NCI-H524 treated with DMSO at 0.1 percent for 48 hours (cell line): Measurements from ENCODE around the gene CD247.

Experiments used
- DNase-seq: peaks from one replicate; lab custom pipeline; 2025; lab: John Stamatoyannopoulos, UW

Gene CD247

DNA sequence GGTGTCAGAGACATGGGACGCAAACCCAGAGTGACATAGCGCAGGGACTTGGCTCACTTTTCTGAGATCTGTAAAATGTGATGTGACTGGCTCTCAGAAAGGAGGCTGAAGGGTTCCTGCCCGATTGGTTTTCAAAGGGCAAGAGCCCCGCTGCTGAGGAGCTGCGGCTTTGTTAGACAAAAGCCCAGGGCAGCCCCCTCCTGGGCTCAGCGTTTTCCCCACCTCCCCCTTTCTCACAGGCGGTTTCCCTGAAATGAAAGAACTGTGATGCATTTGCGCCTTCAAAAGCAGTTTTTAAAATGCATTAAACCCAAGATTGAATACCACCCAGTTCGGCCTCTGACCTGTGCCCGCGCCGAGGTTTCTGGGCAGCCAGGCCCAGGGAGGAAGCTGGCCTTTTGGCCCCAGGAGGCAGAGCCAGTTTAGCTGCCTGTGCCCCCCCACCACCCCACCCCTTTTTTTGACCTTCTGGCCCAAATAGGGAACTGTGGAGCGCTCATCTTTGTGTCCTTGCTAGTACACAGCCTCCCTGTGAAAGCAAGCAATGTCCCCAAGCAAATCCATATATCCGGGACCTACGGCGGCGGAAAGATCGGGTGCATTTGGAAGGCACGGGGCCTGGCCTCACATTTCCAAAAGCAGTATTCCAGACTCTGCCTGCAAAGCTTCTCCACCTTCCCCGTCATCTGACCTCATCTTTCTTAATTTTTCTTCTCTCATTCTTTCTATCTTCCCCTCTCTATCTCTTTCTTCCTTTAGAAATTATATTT lies 28.6 kb downstream of the CD247 start:
- no peak for DNase-seq

DNA sequence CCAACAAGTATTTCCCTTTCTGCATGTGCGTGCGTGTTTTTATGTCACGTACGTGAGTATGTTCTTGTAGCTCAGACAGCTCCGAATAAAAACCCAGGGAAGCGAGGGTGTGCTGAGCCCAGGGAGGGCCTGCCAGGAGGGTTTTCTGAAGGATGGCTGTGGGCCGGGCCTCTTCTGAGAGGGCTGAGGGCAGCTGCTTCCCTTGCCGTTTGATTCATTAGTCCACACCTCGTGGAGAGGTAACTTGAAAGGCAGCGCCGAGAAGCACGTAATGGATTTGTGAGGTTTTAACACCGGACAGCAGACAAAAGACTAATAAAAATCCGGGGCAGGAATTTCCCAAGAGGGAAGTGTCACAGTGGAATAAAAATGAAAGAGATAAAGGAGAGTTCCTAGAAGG lies 29.5 kb downstream of the CD247 start:
- DNase-seq = no peak

DNA sequence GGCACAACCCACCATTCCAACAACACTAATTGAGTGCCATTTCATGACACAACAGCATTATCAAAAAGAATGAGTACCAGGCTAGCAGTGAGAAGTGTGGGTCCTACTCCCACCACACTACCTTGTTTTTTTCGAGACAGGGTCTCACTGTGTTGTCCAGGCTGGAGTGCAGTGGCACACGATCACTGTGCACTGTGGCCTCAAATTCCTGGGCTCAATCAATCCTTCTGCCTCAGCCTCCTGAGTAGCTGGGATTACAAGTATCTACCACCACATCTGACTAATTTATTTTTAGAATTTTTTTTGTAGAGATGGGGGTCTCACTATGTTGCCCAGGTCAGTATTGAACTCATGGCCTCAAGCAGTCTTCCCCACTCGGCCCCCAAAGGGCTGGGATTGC lies 30.7 kb downstream of the CD247 start:
- no peak for DNase-seq

DNA sequence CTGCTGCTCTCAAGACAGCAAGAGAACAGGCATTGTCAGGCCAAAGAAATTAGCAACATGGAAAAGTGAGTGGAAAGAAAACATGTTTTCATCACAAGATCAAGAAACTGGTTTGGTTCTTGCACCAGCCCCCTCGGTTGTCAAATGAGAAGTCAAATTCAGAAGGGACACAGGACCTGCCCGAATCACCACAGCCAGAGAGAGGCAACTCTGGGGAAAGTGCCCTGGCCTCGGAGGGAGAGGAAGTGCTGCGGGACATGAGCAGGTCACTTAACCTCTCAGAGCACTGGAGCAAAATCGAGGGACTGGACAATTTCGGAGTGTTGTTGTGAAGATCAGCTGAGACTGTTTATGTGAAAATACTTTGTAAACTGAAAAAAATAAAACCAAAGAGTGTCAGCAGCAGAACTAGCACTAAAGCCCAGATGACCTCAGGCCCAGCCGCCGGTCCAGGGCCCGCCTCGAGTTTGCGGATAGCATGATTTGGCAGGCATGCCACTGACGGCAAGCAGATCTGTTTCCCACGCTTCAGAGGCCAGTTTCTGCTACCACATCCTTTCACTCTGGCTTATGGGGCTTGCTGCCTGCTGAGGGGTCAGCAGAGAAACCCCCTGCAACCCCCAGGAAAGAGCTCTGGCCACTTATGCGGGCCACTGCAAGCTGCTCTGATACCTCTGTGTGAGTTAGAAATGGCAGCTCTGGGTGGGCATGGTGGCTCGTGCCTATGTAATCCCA lies 32.1 kb downstream of the CD247 start:
- DNase-seq = no peak

- no peak for DNase-seq
Measured at GRCh38 chr1:167484726-167485502, 33.4 kb downstream of the CD247 start.

DNA sequence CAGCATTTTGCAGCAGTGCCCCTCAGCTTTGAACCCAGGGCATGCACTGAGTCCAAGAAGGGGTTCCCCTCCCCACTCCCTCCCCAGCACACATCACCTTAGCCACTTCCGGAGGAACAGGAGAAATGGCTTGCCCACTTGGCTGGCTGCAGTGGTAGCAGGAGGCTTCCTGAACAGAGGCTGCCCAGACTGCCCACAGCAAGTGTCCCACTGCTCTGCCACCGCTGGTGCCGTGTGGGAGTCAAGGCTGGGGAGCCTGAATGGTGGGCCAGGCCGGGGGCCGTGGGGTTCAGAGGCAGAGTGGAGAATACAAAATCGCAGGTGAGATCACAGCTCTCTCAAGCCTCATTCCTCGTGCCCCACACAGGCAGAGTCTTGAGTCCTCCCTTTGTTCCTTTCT lies 34.5 kb downstream of the CD247 start:
- DNase-seq = no peak

- DNase-seq = no peak
Measured at GRCh38 chr1:167482184-167482583, 36.1 kb downstream of the CD247 start.

DNA sequence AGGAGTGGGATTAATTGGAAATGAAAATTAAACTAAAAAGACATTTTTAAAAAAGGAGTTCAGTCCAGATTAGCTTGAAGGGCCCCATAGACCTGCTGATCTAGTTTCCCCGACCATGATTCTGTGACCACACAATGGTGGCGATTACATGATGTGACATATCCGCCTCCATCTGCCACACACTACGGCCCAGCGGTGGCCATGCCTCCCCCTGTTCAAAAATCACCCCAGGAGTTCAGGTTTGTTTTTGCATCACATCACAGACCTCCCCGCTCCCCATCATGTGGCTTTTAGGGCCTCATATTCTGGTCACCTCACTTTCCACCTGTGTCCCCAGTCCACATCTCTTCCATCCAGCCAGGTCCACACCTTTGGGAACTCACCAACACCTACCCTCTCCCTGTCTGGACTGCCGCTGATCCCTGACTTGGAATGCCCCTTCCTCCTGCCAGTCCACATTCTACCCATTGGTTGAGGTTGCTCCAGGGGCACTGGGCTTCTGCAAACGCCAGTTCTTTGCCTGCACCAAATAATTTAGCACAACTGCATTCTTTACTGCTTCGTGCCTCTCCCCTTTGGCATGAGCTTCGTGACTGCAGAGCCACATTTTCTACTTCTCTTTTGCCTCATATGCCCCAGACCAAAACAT lies 38.9 kb downstream of the CD247 start:
- DNase-seq = no peak

- DNase-seq = no peak
Measured at GRCh38 chr1:167477986-167478385, 40.3 kb downstream of the CD247 start.

- no peak for DNase-seq
Measured at GRCh38 chr1:167476061-167476460, 42.3 kb downstream of the CD247 start.

GRCh38 chr1:167474191-167474641 lies 44.1 kb downstream of the CD247 start:
- DNase-seq = no peak

DNA sequence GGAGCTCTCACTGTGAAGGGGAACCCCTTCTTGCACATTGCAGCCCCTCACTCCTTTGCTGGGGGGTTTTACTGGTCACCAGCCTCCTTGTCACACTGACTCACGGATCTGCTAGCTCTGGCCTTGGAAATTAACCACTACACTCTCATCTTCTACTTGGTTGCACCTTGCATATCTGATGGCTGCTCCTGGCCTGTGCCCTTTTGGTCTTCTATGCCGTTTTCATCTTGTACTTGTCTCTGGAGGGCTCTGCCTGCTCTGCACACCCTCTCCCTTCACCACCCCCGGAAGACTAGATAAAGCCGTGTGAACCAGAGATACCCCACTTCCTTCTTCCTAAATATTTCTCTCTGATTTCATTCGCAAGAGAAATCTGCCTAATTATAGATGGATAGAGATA lies 44.6 kb downstream of the CD247 start:
- no peak for DNase-seq

DNA sequence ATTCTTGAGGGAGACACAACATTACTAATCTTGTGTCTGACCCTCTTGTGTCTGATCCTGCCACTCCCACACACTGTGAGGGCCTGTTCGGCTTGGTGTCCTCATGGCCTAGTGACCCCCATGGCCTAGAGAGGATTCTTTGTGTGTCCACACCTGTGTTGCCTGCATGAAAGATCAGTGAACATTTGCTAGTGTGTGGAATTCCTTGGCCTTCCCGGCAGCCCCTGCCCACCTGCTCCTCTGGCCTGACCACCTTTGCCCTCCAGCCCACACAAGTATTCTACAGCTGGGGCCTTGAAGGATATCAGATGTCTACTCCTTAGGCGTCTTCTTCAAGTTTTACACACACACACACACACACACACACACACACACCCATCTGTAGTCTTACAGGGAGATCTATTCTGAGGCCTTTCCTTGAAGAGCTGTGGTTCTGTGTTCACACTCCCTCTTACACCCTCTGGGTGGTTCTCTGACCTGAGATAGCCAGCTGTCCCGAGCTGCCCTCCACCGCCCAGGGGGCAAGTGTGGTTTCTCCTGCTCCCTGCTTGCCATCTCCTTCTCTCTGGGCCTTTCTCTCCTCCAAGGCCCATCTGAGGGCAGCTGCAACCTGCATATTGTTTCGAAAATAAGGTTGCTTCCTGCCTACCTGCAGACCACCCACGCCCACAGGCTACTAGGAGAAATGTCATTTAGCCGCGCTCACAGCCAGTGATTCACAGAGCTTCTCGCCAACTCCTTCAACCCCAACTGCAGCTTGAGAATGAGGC lies 45.4 kb downstream of the CD247 start:
- no peak for DNase-seq

DNA sequence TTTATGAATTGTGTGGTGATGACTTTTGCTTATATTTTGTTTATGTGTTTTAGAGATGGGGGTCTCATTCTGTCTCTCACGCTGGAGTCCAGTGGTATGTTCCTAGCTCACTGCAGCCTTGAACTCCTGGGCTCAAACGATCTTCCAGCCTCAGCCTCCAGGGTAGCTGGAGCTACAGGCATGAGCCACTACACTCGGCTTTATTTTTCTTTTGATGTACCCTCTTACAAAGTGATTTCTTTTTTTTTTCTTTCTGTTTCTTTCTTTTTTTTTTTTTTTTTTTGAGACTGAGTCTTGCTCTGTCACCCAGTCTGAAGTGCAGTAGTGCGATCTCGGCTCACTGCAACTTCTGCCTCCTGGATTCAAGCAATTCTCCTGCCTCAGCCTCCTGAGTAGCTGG lies 46.8 kb downstream of the CD247 start:
- no peak for DNase-seq

DNA sequence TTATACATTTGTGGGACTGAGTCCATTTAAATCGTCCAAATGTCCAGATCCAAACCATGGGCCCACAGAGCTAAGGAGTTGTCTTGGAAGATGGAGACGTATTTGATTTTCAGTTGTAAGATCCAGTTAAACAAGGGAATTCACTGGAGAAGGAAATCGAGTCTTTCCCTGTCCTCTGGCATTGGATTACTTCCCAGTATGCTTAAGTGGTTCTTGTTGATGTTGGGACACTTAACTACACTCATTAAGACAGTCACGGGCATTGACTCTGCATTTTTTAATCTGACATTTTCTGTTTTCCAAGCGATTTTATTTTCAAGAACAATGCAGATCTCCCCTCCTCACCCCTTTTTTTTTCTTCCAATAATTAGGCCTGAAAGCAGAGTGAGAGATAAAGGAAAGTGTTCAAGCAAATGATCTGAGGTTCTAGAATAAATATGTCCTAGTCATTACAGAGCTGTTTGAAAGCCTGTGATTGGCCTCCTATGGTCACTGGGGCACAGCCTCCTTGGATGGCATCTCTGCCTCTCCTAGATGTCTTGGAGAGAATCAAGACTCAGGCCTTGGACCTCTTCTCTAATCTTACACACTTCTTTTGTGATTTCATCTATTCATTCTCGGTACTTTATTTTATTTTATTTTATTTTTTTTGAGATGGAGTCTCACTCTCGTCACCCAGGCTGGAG lies 48.9 kb downstream of the CD247 start:
- no peak for DNase-seq

GRCh38 chr1:167467752-167468151 lies 50.6 kb downstream of the CD247 start:
- no peak for DNase-seq

- DNase-seq = no peak
Measured at GRCh38 chr1:167467126-167467710, 51.1 kb downstream of the CD247 start.

DNA sequence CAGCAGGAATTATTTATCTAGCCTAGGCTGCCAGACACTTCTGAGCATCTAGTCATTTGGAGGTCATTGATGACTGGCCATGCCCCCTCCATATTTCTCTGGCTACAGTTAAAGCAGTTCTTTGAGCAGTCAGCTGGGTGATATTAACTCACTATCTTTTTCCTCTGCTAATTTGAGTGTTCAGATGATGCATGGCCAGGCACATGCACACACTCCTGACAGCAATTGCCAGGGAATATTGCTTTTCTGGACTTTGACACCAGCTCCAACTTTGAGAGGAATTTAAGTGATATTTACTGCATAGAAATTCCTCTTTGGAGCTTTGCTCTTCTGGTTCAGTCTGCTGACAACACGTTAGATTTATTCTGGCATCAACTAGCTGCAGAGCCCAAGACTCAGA lies 52.6 kb downstream of the CD247 start:
- DNase-seq = no peak

DNA sequence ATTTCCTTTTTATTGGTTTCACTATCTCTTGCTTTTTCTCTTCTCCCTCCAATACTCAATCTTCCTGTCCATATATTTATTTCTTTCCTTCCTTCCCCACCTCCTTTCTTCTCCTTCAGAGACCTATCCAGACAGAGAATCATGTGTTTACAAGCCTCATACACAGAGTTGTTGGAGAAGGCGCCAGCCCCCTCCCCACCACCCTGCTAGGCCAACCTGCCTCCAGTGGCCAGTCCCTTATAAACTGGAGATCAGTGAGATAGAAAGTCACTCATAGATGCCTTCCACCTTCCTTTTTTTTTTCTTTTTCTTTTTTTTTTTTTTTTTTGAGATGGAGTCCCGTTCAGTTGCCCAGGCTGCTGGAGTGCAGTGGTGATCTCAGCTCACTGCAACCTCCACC lies 53.3 kb downstream of the CD247 start:
- no peak for DNase-seq

GRCh38 chr1:167463875-167464575 lies 54.3 kb downstream of the CD247 start:
- no peak for DNase-seq
